Kidney (tissue), 14 donors: Measurements from ENCODE around the gene MYL5. TPM values are rescaled to one million over a fixed set of nuclear protein-coding genes. Genes with fewer than 3 reads are reported as not detected.

ENCODE experiments used
- DNase-seq, 5 donors: peaks; one replicate each; pipeline ENCODE4 v3.0.0-alpha.2; 2013 to 2020
- FAIRE-seq: peaks from 2 replicates; lab custom pipeline; 2012; peaks lifted over from hg19 to GRCh38; lab: Jason Lieb, UNC
- H3K27ac ChIP-seq, 2 donors: one replicate each; pipeline ENCODE4 v1.7.0; 2013; ENCODE audit warnings: low read depth in 2 of 2, low read length in 2 of 2, inconsistent platforms in 1 of 2
- H3K27me3 ChIP-seq: one replicate; pipeline ENCODE4 v1.7.1; 2013; ENCODE audit warnings: low read length, inconsistent platforms; ENCODE audit not compliant: control insufficient read depth, insufficient read depth
- H3K36me3 ChIP-seq, 3 donors: one replicate each; pipeline versions ENCODE4 v1.7.0 to v1.7.1; 2013; ENCODE audit warnings: low read length in 3 of 3, control low read depth in 1 of 3, inconsistent platforms in 1 of 3; ENCODE audit not compliant: insufficient read depth in 3 of 3, control insufficient read depth in 2 of 3
- H3K4me1 ChIP-seq, 3 donors: one replicate each; pipeline versions ENCODE4 v1.7.0 to v1.7.1; 2013; ENCODE audit warnings: low read length in 3 of 3, inconsistent platforms in 1 of 3, low read depth in 1 of 3; ENCODE audit not compliant: control insufficient read depth in 2 of 3, insufficient read depth in 2 of 3
- H3K4me3 ChIP-seq, 3 donors: one replicate each; pipeline versions ENCODE4 v1.7.0 to v1.8.1; 2013; ENCODE audit warnings: low read length in 3 of 3, control low read depth in 1 of 3, inconsistent platforms in 1 of 3
- H3K9ac ChIP-seq, 3 donors: one replicate each; pipeline versions ENCODE4 v1.7.0 to v1.7.1; 2013; ENCODE audit warnings: low read length in 3 of 3, control low read depth in 1 of 3, inconsistent platforms in 1 of 3
- H3K9me3 ChIP-seq, 3 donors: one replicate each; pipeline versions ENCODE4 v1.7.0 to v1.7.1; 2013; ENCODE audit warnings: low read length in 3 of 3, control low read depth in 1 of 3, inconsistent platforms in 1 of 3; ENCODE audit not compliant: control insufficient read depth in 2 of 3, insufficient read depth in 1 of 3
- intact Hi-C: fragments of 100-400 bp; cut with DNase I; formaldehyde crosslinking; loops from one replicate; pipeline ENCODE4 v1.11.1; 2022
- polyA plus RNA-seq: library from polyadenylated mRNA; stranded (reverse); fragments of 350-450 nt; fragmentation: Illumina TruSeq; extraction: RNeasy Lipid Tissue Mini Kit (QIAGEN cat#74804); gene quantifications from one replicate; pipeline ENCODE4 v1.2.3, GENCODE V29; 2014; ENCODE audit warnings: low read depth, low replicate concordance; ENCODE audit not compliant: insufficient read depth
- total RNA-seq: library from RNA; stranded (reverse); fragmentation: NEBNext Ultra II Directional; extraction: Animal tissue kit (Norgen Biotek cat#: 25700); gene quantifications from one replicate; pipeline ENCODE4 v1.2.1, GENCODE V29; 2021
- TF ChIP-seq, protein P1 (sequence below): IDR thresholded peaks from 3 replicates; pipeline ENCODE4 v1.5.1; 2012; ENCODE audit warnings: mild to moderate bottlenecking, moderate library complexity, borderline replicate concordance; ENCODE audit not compliant: insufficient read depth; ENCODE audit errors: extremely low read depth
- donor health status: control.
- donor health status: control.
- donor health status: control.
- donor health status: control.
- donor health status: control.
- donor health status: DM: yes; HTN: yes; CAD: no.
- donor health status: Normal renal cell carcinoma (clear cell type).

Gene MYL5
- total and polyA plus RNA-seq, 2 donors from 2014 or later = 17.9 to 29.6 TPM

DNA sequence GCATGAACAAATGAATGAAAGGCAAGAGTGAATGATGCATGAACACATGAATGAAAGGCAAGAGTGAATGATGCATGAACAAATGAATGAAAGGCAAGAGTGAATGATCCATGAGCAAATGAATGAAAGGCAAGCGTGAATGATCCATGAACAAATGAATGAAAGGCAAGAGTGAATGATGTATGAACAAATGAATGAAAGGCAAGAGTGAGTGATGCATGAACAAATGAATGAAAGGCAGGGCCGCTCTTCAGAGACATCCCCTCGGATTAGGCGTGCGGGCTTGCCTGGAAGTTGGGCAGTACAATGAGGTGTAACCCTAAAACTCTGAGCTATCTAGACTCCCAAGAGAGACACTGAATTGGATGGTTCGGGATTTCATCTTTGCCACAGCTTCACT is 35.0 kb downstream of the MYL5 start:
- intact Hi-C loops = no loop called here
- no peaks in the 10 kb centered on the region for H3K9me3 ChIP-seq
- no peak overlapping the region for H3K27ac ChIP-seq
- no peak for FAIRE-seq
- H3K27me3 ChIP-seq = no peaks in the 10 kb centered on the region
- H3K4me1 ChIP-seq = peaks cover 0 to 25% (median 0%) of the 10 kb centered on the region in 3 donors
- no peak overlapping the region for H3K9ac ChIP-seq
- H3K36me3 ChIP-seq = no peaks in the 10 kb centered on the region
- no peak for DNase-seq
- TF ChIP-seq, protein P1, sequence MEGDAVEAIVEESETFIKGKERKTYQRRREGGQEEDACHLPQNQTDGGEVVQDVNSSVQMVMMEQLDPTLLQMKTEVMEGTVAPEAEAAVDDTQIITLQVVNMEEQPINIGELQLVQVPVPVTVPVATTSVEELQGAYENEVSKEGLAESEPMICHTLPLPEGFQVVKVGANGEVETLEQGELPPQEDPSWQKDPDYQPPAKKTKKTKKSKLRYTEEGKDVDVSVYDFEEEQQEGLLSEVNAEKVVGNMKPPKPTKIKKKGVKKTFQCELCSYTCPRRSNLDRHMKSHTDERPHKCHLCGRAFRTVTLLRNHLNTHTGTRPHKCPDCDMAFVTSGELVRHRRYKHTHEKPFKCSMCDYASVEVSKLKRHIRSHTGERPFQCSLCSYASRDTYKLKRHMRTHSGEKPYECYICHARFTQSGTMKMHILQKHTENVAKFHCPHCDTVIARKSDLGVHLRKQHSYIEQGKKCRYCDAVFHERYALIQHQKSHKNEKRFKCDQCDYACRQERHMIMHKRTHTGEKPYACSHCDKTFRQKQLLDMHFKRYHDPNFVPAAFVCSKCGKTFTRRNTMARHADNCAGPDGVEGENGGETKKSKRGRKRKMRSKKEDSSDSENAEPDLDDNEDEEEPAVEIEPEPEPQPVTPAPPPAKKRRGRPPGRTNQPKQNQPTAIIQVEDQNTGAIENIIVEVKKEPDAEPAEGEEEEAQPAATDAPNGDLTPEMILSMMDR = no peak
- H3K4me3 ChIP-seq = no peak overlapping the region

DNA sequence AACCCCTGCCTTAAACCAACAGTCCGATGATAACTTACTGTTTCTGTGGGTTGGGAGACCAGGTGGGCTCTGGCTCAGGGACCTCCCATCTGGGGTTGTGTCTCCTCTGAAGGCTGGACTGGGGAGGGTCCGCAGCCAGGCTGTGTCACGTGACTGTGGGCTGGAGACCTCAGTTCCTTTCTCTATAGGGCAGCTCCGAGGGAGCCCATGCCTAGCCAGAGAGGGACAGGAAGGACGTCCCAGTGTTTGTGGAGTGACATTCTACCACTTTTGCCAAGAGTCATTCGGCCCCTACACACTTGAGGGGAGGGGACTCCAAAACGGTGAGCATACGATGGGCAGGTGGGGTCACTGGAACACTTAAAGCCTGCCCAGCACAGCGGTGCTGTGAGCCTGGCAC is 35.8 kb downstream of the MYL5 start:
- intact Hi-C loops = no loop called here
- Histone ChIP-seq H3K4me1 (peaks cover 0 to 22% (median 0%) of the 10 kb centered on the region in 3 donors), H3K27ac (no peak overlapping the region), H3K27me3 (no peaks in the 10 kb centered on the region), H3K4me3 (no peak overlapping the region), H3K9me3 (no peaks in the 10 kb centered on the region), H3K36me3 (no peaks in the 10 kb centered on the region), H3K9ac (no peak overlapping the region)
- no peak for FAIRE-seq
- TF ChIP-seq, protein P1 = no peak
- no peak for DNase-seq

DNA sequence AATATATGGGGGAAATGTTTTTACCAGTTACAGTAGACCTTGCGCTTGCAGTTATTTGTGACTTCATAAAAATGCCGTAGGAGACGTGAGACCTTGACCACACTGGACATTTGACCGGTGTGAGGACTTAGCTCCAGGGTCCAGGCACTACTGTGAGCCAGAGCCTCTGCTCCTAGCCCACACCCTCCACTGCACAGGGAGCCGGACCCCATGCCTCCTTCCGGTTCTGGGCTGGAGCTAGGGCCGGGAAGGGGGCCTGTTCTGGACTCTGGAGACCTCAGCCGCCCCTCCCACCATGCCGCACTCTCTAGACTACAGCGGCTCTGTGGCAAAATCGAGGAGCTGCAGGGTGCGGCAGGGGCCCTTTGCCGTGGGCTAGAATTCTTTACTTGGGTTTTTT is 36.6 kb downstream of the MYL5 start:
- H3K9me3 ChIP-seq = no peaks in the 10 kb centered on the region
- TF ChIP-seq, protein P1 = no peak
- H3K4me1 ChIP-seq = peaks cover 0 to 20% (median 0%) of the 10 kb centered on the region in 3 donors
- FAIRE-seq = no peak
- H3K36me3 ChIP-seq = no peaks in the 10 kb centered on the region
- H3K27me3 ChIP-seq = no peaks in the 10 kb centered on the region
- intact Hi-C loops = no loop called here
- H3K9ac ChIP-seq = no peak overlapping the region
- no peak for DNase-seq
- no peak overlapping the region for H3K4me3 ChIP-seq
- H3K27ac ChIP-seq = no peak overlapping the region

DNA sequence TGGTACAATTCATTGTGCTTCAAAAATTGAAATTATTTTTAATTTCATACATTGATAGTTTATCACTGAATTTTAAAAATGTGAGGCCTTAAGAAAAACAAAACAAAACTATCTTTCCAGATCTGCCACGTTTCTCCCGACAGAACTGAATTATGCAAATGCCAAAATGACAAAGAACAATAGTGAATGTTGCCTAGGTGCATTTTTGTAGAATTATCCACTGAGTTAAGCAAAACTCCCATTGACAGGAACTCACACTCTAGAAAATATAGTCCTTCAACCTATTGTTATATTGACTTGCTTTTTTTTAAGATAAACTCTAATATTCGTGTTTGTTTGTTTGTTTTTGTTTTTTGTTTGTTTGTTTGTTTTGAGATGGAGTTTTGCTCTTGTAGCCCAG is 37.8 kb downstream of the MYL5 start:
- Histone ChIP-seq H3K36me3 (no peaks in the 10 kb centered on the region), H3K9me3 (no peaks in the 10 kb centered on the region), H3K4me1 (peaks cover 0 to 15% (median 0%) of the 10 kb centered on the region in 3 donors), H3K9ac (no peak overlapping the region), H3K27me3 (no peaks in the 10 kb centered on the region), H3K4me3 (no peak overlapping the region), H3K27ac (no peak overlapping the region)
- DNase-seq = no peak
- FAIRE-seq = no peak
- intact Hi-C loops = no loop called here
- TF ChIP-seq, protein P1 = no peak
